A673 (cell line): Measurements from ENCODE around the gene BTN3A1. TPM values are rescaled to one million over a fixed set of nuclear protein-coding genes. Genes with fewer than 3 reads are reported as not detected.

Source experiments
- BruUV-seq: library from RNA; stranded (reverse); fragments of 400-500 nt; replicated peaks from 2 replicates; lab custom pipeline; 2021; lab: Mats Ljungman, UMichigan
- CTCF ChIA-PET: fragments of 300-600 bp; sonication (Branson Sonifier 250); formaldehyde crosslinking; loops from one replicate; lab custom pipeline; 2022; ENCODE audit warnings: antibody characterized with exemption; lab: Charles Lee
- POLR2A ChIA-PET: fragments of 300-600 bp; sonication (Branson Sonifier 250); formaldehyde crosslinking; loops from one replicate; lab custom pipeline; 2022; ENCODE audit warnings: antibody characterized with exemption; ENCODE audit not compliant: low non-redundant PET; lab: Charles Lee
- DNase-seq: peaks from one replicate; pipeline ENCODE4 v3.0.0-alpha.2; 2015; ENCODE audit warnings: low spot score
- H3K27ac ChIP-seq: fragments of 200-600 bp; sonication (generic); 2 replicates; pipeline ENCODE4 v1.5.1; 2016; ENCODE audit warnings: mixed run types, low read depth, mild to moderate bottlenecking, mixed read lengths, antibody characterized with exemption, low read length; ENCODE audit not compliant: poor library complexity, severe bottlenecking
- H3K27me3 ChIP-seq: fragments of 200-600 bp; sonication (generic); replicated peaks from 2 replicates; pipeline ENCODE4 v1.6.1; 2017; ENCODE audit warnings: mixed run types, low read depth, mild to moderate bottlenecking, mixed read lengths, antibody characterized with exemption, low read length; ENCODE audit not compliant: insufficient read depth, poor library complexity
- H3K36me3 ChIP-seq: fragments of 200-600 bp; sonication (generic); 2 replicates; pipeline ENCODE4 v1.6.1; 2016; ENCODE audit warnings: mixed run types, mild to moderate bottlenecking, mixed read lengths, antibody characterized with exemption, low read length; ENCODE audit not compliant: insufficient read depth, poor library complexity, severe bottlenecking
- H3K4me1 ChIP-seq: fragments of 200-600 bp; sonication (generic); 2 replicates; pipeline ENCODE4 v1.6.1; 2017; ENCODE audit warnings: mixed run types, mild to moderate bottlenecking, mixed read lengths, antibody characterized with exemption, low read length; ENCODE audit not compliant: insufficient read depth, poor library complexity, severe bottlenecking
- H3K4me3 ChIP-seq: fragments of 200-600 bp; sonication (generic); 2 replicates; pipeline ENCODE4 v1.5.1; 2016; ENCODE audit warnings: low read depth, mixed run types, mild to moderate bottlenecking, mixed read lengths, low read length; ENCODE audit not compliant: poor library complexity, severe bottlenecking
- H3K9me3 ChIP-seq: fragments of 200-600 bp; sonication (generic); 2 replicates; pipeline ENCODE4 v1.6.1; 2016; ENCODE audit warnings: mixed run types, low read depth, mild to moderate bottlenecking, mixed read lengths, antibody characterized with exemption, low read length; ENCODE audit not compliant: poor library complexity, severe bottlenecking
- CTCF ChIP-seq: fragments of 300-800, 200-600 bp; sonication (generic); conservative IDR thresholded peaks from 2 replicates; pipeline ENCODE4 v1.5.1; 2017; ENCODE audit warnings: low read depth, mild to moderate bottlenecking, antibody characterized with exemption, low read length, moderate library complexity, mixed read lengths
- EZH2 ChIP-seq: fragments of 200-600 bp; sonication (generic); IDR thresholded peaks from 2 replicates; pipeline ENCODE4 v1.6.1; 2017; ENCODE audit warnings: borderline replicate concordance, low read depth, mild to moderate bottlenecking, mixed read lengths, antibody characterized with exemption, low read length; ENCODE audit not compliant: poor library complexity, severe bottlenecking
- intact Hi-C: fragments of 100-400 bp; cut with micrococcal nuclease; formaldehyde crosslinking; loops from one replicate; pipeline ENCODE4 v1.10.0; 2022; ENCODE audit not compliant: unreplicated experiment
- total RNA-seq: library from RNA; stranded (reverse); gene quantifications from 2 replicates; pipeline ENCODE4 v1.2.3, GENCODE V29; 2021

BTN3A1 gene
- total RNA-seq, 1 experiment from 2014 or later: 14.8 TPM

GRCh38 chr6:26436018-26436417, 33.9 kb downstream of the BTN3A1 start:
- BruUV-seq: no TSS peak
- Histone ChIP-seq H3K4me3 (no peak overlapping the region), H3K9me3 (no peaks in the 10 kb centered on the region), H3K27me3 (no peaks in the 10 kb centered on the region), H3K36me3 (peaks cover 11% of the 10 kb centered on the region), H3K27ac (no peak overlapping the region), H3K4me1 (no peaks in the 10 kb centered on the region)
- ChIA-PET CTCF (no interaction called here), POLR2A (no interaction called here)
- no peak for DNase-seq
- TF ChIP-seq EZH2 (no peak), CTCF (no peak)
- intact Hi-C loops: no loop called here

GRCh38 chr6:26437550-26437949, 35.5 kb downstream of the BTN3A1 start:
- TF ChIP-seq CTCF (no peak), EZH2 (no peak)
- CTCF ChIA-PET: no interaction called here
- DNase-seq: no peak
- POLR2A ChIA-PET: no interaction called here
- H3K9me3 ChIP-seq: no peaks in the 10 kb centered on the region
- H3K36me3 ChIP-seq: no peaks in the 10 kb centered on the region
- no peaks in the 10 kb centered on the region for H3K27me3 ChIP-seq
- intact Hi-C loops: no loop called here
- no peak overlapping the region for H3K4me3 ChIP-seq
- BruUV-seq: no TSS peak
- no peaks in the 10 kb centered on the region for H3K4me1 ChIP-seq
- no peak overlapping the region for H3K27ac ChIP-seq

GRCh38 chr6:26438000-26438399, 35.9 kb downstream of the BTN3A1 start:
- Histone ChIP-seq H3K4me3 (no peak overlapping the region), H3K27me3 (no peaks in the 10 kb centered on the region), H3K27ac (no peak overlapping the region), H3K36me3 (no peaks in the 10 kb centered on the region), H3K9me3 (no peaks in the 10 kb centered on the region), H3K4me1 (no peaks in the 10 kb centered on the region)
- intact Hi-C loops: no loop called here
- no peak for DNase-seq
- BruUV-seq: no TSS peak
- CTCF ChIA-PET: no interaction called here
- TF ChIP-seq CTCF (no peak), EZH2 (no peak)
- POLR2A ChIA-PET: no interaction called here
